B cell (primary cell): ENCODE measurements around the gene GPR146. TPM values are rescaled to one million over a fixed set of nuclear protein-coding genes. Genes with fewer than 3 reads are reported as not detected.
"Not testable (repeated sequence)": the region's sequence is repeated elsewhere in the genome, so short reads cannot be mapped to it uniquely, and the experiment has no call there.

Experiments used
- ATAC-seq: fragments of 200-7000 bp; cut with Tn5 transposase; one replicate; pipeline ENCODE4 v1.10.0; 2021; ENCODE audit warnings: low read depth, mild to moderate bottlenecking, moderate number of reproducible peaks, moderate library complexity
- CTCF ChIA-PET: fragments of 350-600 bp; sonication (Branson Sonifier 250); formaldehyde crosslinking; loops from one replicate; lab custom pipeline; 2021; ENCODE audit warnings: antibody characterized with exemption, inconsistent platforms; lab: Charles Lee
- POLR2A ChIA-PET: fragments of 350-600 bp; sonication (Branson Sonifier 250); formaldehyde crosslinking; loops from one replicate; lab custom pipeline; 2021; ENCODE audit warnings: antibody characterized with exemption; lab: Charles Lee
- DNase-seq: peaks from one replicate; pipeline ENCODE4 v3.0.0; 2013
- H2AFZ ChIP-seq: 2 replicates; pipeline ENCODE4 v1.6.1; 2012; ENCODE audit warnings: mild to moderate bottlenecking, low read depth, low read length; ENCODE audit not compliant: insufficient read depth, poor library complexity, severe bottlenecking
- H3K27ac ChIP-seq, 2 donors: 1 replicate in 1 of 2; 2 replicates in 1 of 2; pipeline ENCODE4 v1.5.1; 2012 to 2013; ENCODE audit warnings: low read length in 2 of 2, mild to moderate bottlenecking in 2 of 2, moderate library complexity in 1 of 2
- H3K27me3 ChIP-seq, 4 experiments: fragments of 200-600 bp in 1 of 4; sonication (generic) in 1 of 4; replicated peaks in 1 of 4; 1 replicate in 2 of 4; 2 replicates in 2 of 4; pipeline versions ENCODE4 v1.6.1 to v1.7.0; 2013 to 2016; ENCODE audit warnings: low read length in 3 of 4, mild to moderate bottlenecking in 2 of 4, mixed read lengths in 1 of 4, moderate library complexity in 1 of 4; ENCODE audit not compliant: insufficient read depth in 4 of 4, control insufficient read depth in 3 of 4; ENCODE audit errors: control extremely low read depth in 1 of 4
- H3K36me3 ChIP-seq, 2 experiments: replicated peaks in 1 of 2; 1 replicate in 1 of 2; 2 replicates in 1 of 2; pipeline versions ENCODE4 v1.6.1 to v1.7.1; 2013; ENCODE audit warnings: low read length in 1 of 2; ENCODE audit not compliant: insufficient read depth in 2 of 2, control insufficient read depth in 1 of 2; ENCODE audit errors: control extremely low read depth in 1 of 2, extremely low read depth in 1 of 2
- H3K4me1 ChIP-seq, 2 donors: fragments of 200-600 bp in 1 of 2; sonication (generic) in 1 of 2; 1 replicate in 1 of 2; 2 replicates in 1 of 2; pipeline versions ENCODE4 v1.5.1 to v1.6.1; 2013 to 2017; ENCODE audit warnings: low read length in 2 of 2; ENCODE audit not compliant: control insufficient read depth in 2 of 2, insufficient read depth in 2 of 2
- H3K4me2 ChIP-seq: replicated peaks from 2 replicates; pipeline ENCODE3; 2012; ENCODE audit warnings: mild to moderate bottlenecking, low read depth, low read length; ENCODE audit not compliant: poor library complexity, severe bottlenecking
- H3K4me3 ChIP-seq, 5 experiments: fragments of 200-600 bp in 1 of 5; sonication (generic) in 1 of 5; 1 replicate in 3 of 5; 2 replicates in 2 of 5; pipeline versions ENCODE4 v1.5.1 to v1.7.0; 2011 to 2016; ENCODE audit warnings: low read length in 4 of 5, mild to moderate bottlenecking in 4 of 5, low read depth in 2 of 5, control low read depth in 1 of 5, moderate library complexity in 1 of 5; ENCODE audit not compliant: insufficient read depth in 1 of 5; ENCODE audit errors: control extremely low read depth in 1 of 5, extremely low read depth in 1 of 5
- H3K79me2 ChIP-seq: fragments of 200-600 bp; sonication (generic); one replicate; pipeline ENCODE4 v1.6.0; 2016; ENCODE audit warnings: low read length; ENCODE audit not compliant: control insufficient read depth, insufficient read depth
- H3K9ac ChIP-seq: fragments of 200-600 bp; sonication (generic); 2 replicates; pipeline ENCODE4 v1.6.1; 2017; ENCODE audit warnings: mild to moderate bottlenecking, low read length, moderate library complexity
- H3K9me3 ChIP-seq, 3 donors: one replicate each; pipeline versions ENCODE4 v1.6.1 to v1.7.1; 2013; ENCODE audit warnings: low read length in 2 of 3; ENCODE audit not compliant: control insufficient read depth in 2 of 3, insufficient read depth in 1 of 3; ENCODE audit errors: control extremely low read depth in 1 of 3
- H4K20me1 ChIP-seq: 2 replicates; pipeline ENCODE4 v1.6.0; 2012; ENCODE audit warnings: mild to moderate bottlenecking, low read length; ENCODE audit not compliant: insufficient read depth, control insufficient read depth, poor library complexity, severe bottlenecking
- H3K27ac Mint-ChIP-seq: one replicate; pipeline ENCODE4 v1.8.0; 2021; ENCODE audit warnings: mixed read lengths
- H3K27me3 Mint-ChIP-seq: one replicate; pipeline ENCODE4 v1.8.0; 2021; ENCODE audit warnings: mixed read lengths
- H3K4me1 Mint-ChIP-seq: one replicate; pipeline ENCODE4 v1.8.0; 2021; ENCODE audit warnings: mixed read lengths
- H3K4me3 Mint-ChIP-seq: one replicate; pipeline ENCODE4 v1.8.0; 2021; ENCODE audit warnings: mixed read lengths
- H3K9me3 Mint-ChIP-seq: one replicate; pipeline ENCODE4 v1.8.0; 2022; ENCODE audit warnings: mixed read lengths; ENCODE audit not compliant: insufficient read depth
- CTCF ChIP-seq: fragments of 200-600 bp; IDR thresholded peaks from one replicate; pipeline ENCODE4 v1.8.0; 2022; ENCODE audit warnings: antibody characterized with exemption, mild to moderate bottlenecking
- EZH2 ChIP-seq: IDR thresholded peaks from 2 replicates; pipeline ENCODE4 v1.6.1; 2012; ENCODE audit warnings: borderline replicate concordance, low read depth, mild to moderate bottlenecking, moderate library complexity, low read length; ENCODE audit not compliant: insufficient read depth, poor library complexity, severe bottlenecking
- WGBS: methylation state at CpG from one replicate; pipeline ENCODE4 v1.1.5; 2013; ENCODE audit warnings: missing lambda C conversion rate; ENCODE audit not compliant: insufficient coverage; 5-methylcytosine and 5-hydroxymethylcytosine counted together
- intact Hi-C: fragments of 100-400 bp; cut with micrococcal nuclease; formaldehyde crosslinking; loops from one replicate; pipeline ENCODE4 v1.10.0; 2022
- polyA plus RNA-seq: library from polyadenylated mRNA; depleted of rRNA; stranded (reverse); fragments of >200 nt; gene quantifications from 2 replicates; pipeline ENCODE4 v1.2.3, GENCODE V29; 2012
- total RNA-seq, 2 donors: library from RNA; stranded (reverse); fragments of 120-200 nt in 1 of 2; gene quantifications; 1 replicate in 1 of 2; 2 replicates in 1 of 2; pipeline versions ENCODE4 v1.2.3 to v1.2.4, GENCODE V29; 2013 to 2022

GPR146 gene
- total and polyA plus RNA-seq, 2 donors (not counting 1 experiment from before 2014, with no cell fraction given): 4.2 to 45.4 TPM

- H3K4me2 ChIP-seq, H3K4me3 Mint-ChIP-seq, H3K9ac ChIP-seq, H3K27me3 ChIP-seq, H3K27ac Mint-ChIP-seq, H3K4me3 ChIP-seq, ATAC-seq, H3K27ac ChIP-seq, H3K9me3 ChIP-seq, CTCF ChIA-PET, POLR2A ChIA-PET, H3K79me2 ChIP-seq, DNase-seq, H2AFZ ChIP-seq, intact Hi-C loops, H3K27me3 Mint-ChIP-seq, H3K9me3 Mint-ChIP-seq: not testable (repeated sequence)
- H3K4me1 Mint-ChIP-seq: peaks cover 38% of the 10 kb centered on the region
- Histone ChIP-seq H4K20me1 (peaks cover 23% of the 10 kb centered on the region), H3K36me3 (peaks cover 0 to 13% of the 10 kb centered on the region in 2 experiments), H3K4me1 (peaks cover 10 to 26% of the 10 kb centered on the region in 2 donors)
- 100% methylated on average over 1 of the region's 7 CpGs for WGBS
These were observed 41.9 kb upstream of the GPR146 start for GRCh38 chr7:1002445-1002844.

DNA sequence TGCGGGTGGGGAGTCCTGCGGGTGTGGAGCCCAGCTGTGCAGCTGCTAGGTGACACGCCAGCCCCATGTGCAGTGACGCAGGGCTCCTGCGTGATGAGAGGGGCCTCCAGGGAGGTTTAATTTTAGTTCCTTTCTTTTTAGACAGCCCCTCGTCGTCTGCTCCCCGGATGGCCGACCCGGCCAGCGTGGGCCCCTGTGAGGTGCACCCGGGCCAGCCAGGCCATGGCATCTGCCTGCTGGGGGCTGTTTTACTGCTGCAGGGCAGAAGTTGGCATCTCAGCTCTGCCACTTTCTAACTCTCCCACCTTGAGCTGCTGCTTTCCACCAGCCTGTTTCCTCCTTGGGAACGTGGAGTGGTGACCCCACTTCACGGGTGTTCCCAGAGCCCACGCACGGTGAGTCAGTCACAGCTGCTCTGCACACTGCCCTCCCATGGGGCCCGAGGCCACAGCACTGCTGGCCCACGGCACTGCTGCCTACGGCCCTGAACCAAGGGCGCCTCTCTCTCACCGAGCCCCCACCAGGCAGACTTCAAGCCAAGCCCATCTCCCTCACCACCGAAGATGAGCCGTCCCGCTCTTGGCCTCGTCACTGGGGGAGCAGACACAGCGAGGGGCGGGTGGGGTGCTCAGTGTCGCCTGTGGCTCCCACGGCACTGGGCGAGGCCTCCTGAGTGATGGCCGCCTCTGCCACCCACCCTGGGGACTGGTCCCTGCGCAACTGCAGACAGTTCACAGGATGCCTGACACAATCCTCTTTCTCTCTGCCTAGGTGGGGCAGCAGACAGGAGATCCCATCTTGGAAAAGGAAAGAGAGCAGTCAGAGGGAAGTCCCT, 40.1 kb upstream of the GPR146 start:
- Histone ChIP-seq H2AFZ (no peak overlapping the region), H3K9me3 (peaks cover 0 to 5% (median 0%) of the 10 kb centered on the region in 3 donors), H3K27me3 (no peaks in the 10 kb centered on the region), H4K20me1 (peaks cover 40% of the 10 kb centered on the region), H3K79me2 (peaks cover 5% of the 10 kb centered on the region), H3K4me2 (peak overlapping the region; percentile 56), H3K9ac (no peak overlapping the region), H3K4me1 (peaks cover 10 to 26% of the 10 kb centered on the region in 2 donors), H3K27ac (peak overlapping the region in 1 of 2 donors; percentile 34), H3K4me3 (no peak overlapping the region), H3K36me3 (peaks cover 0 to 27% of the 10 kb centered on the region in 2 experiments)
- 32% methylated on average over 32 of the region's 32 CpGs for WGBS
- Mint-ChIP-seq H3K27ac (peak overlapping the region; percentile 91), H3K4me1 (peaks cover 40% of the 10 kb centered on the region), H3K27me3 (no peaks in the 10 kb centered on the region), H3K9me3 (no peaks in the 10 kb centered on the region), H3K4me3 (peak overlapping the region; percentile 76)
- ATAC-seq (peak; percentile 82), DNase-seq (peak; percentile 87)
- no peak for TF ChIP-seq CTCF
- TF ChIP-seq EZH2: no peak
- intact Hi-C loops: loop anchor here (1.0 kb wide), 3 partner anchors 20 to 40 kb away; partner anchors contain the start of gene GPR146
- ChIA-PET POLR2A (interaction anchor here (0.5 to 3.1 kb wide), 9 partner anchors 10 to 136 kb away, joined by 3 to 15 read pairs (median 5); no protein-coding TSS in a partner anchor), CTCF (interaction anchor here (1.0 to 3.4 kb wide), 4 partner anchors 10 to 82 kb away, joined by 4 to 22 read pairs (median 10); no protein-coding TSS in a partner anchor)
